ENCODE measurements around the gene SCN8A.
"Not testable (repeated sequence)": the region's sequence is repeated elsewhere in the genome, so short reads cannot be mapped to it uniquely, and the experiment has no call there.

- not testable (repeated sequence) for TF ChIP-seq CTCF (conservative IDR thresholded peaks at IDR 0.05; ENCODE audit: low read depth, low read length); EZH2 (IDR thresholded peaks at IDR 0.05; ENCODE audit: borderline replicate concordance, low read depth, low read length, poor library complexity, severe bottlenecking)
Observed at GRCh38 chr12:51644691-51645090, 53.7 kb downstream of the SCN8A start.

All from A673 (cell line).